Measurements from ENCODE around the gene STAP2.
A peak's percentile ranks its signal among the peaks of the same experiment; 100 is the strongest.

Gene STAP2

GRCh38 chr19:4370418-4371041 lies 31.9 kb upstream of the STAP2 start:
- DNase-seq, result no peak

GRCh38 chr19:4369888-4370260 lies 31.2 kb upstream of the STAP2 start:
- peak; percentile 75 to 76 for DNase-seq

GRCh38 chr19:4369109-4369887 lies 30.7 kb upstream of the STAP2 start:
- DNase-seq, result peak; percentile 46 to 62

- DNase-seq, result no peak
Measured at GRCh38 chr19:4368128-4368820, 29.6 kb upstream of the STAP2 start.

- DNase-seq, result no peak
Measured at GRCh38 chr19:4367781-4368127, 29.1 kb upstream of the STAP2 start.

GRCh38 chr19:4367336-4367723 lies 28.7 kb upstream of the STAP2 start:
- DNase-seq, result no peak

GRCh38 chr19:4366666-4367335 lies 28.2 kb upstream of the STAP2 start:
- no peak for DNase-seq

- no peak for DNase-seq
Measured at GRCh38 chr19:4365791-4366665, 27.4 kb upstream of the STAP2 start.

GRCh38 chr19:4365341-4365740 lies 26.7 kb upstream of the STAP2 start:
- no peak for DNase-seq

GRCh38 chr19:4363571-4364304 lies 25.1 kb upstream of the STAP2 start:
- DNase-seq, result no peak

GRCh38 chr19:4362831-4363545 lies 24.4 kb upstream of the STAP2 start:
- DNase-seq, result no peak

GRCh38 chr19:4362101-4362828 lies 23.6 kb upstream of the STAP2 start:
- no peak for DNase-seq

- DNase-seq, result no peak
Measured at GRCh38 chr19:4361152-4362046, 22.8 kb upstream of the STAP2 start.

GRCh38 chr19:4360641-4361151 lies 22.1 kb upstream of the STAP2 start:
- DNase-seq, result no peak

- no peak for DNase-seq
Measured at GRCh38 chr19:4360081-4360569, 21.5 kb upstream of the STAP2 start.

GRCh38 chr19:4359627-4360000 lies 21.0 kb upstream of the STAP2 start:
- no peak for DNase-seq

- DNase-seq, result no peak
Measured at GRCh38 chr19:4358709-4359626, 20.3 kb upstream of the STAP2 start.

- DNase-seq, result no peak
Measured at GRCh38 chr19:4357921-4358326, 19.3 kb upstream of the STAP2 start.

Measured in stimulated activated CD4-positive, alpha-beta T cell treated with anti-CD3 and anti-CD28 coated beads, Interleukin-4, amount 100 ng/mL, for 4 hours (primary cell).